H1 (cell line): ENCODE data around the gene SEMA6A. TPM values are rescaled to one million over a fixed set of nuclear protein-coding genes. Genes with fewer than 3 reads are reported as not detected.

ENCODE experiments used
- CTCF ChIA-PET: fragments of 300-600 bp; sonication (Branson Sonifier 250); formaldehyde crosslinking; loops from one replicate; lab custom pipeline; 2021; ENCODE audit not compliant: partially characterized antibody; lab: Charles Lee
- POLR2A ChIA-PET: fragments of 300-600 bp; sonication (Branson Sonifier 250); formaldehyde crosslinking; loops from one replicate; lab custom pipeline; 2021; ENCODE audit warnings: inconsistent platforms; ENCODE audit not compliant: partially characterized antibody; lab: Charles Lee
- DNase-seq, 2 experiments: peaks; one replicate each; pipeline versions ENCODE4 v3.0.0 to v3.0.0-alpha.2; 2010 to 2022; ENCODE audit warnings: low spot score in 2 of 2, low read depth in 1 of 2, mixed read lengths in 1 of 2
- FAIRE-seq: peaks from 2 replicates; lab custom pipeline; 2011; peaks lifted over from hg19 to GRCh38; lab: Jason Lieb, UNC
- H2AFZ ChIP-seq: 2 replicates; pipeline ENCODE4 v1.8.1; 2012; ENCODE audit warnings: low read length, inconsistent platforms
- H2AK5ac ChIP-seq: 2 replicates; pipeline ENCODE4 v1.6.1; 2013; ENCODE audit warnings: low read depth, low read length
- H2BK120ac ChIP-seq: replicated peaks from 2 replicates; pipeline ENCODE3; 2013; ENCODE audit warnings: low read depth, low read length, inconsistent platforms
- H2BK12ac ChIP-seq: 2 replicates; pipeline ENCODE4 v1.6.1; 2013; ENCODE audit warnings: low read depth, low read length
- H2BK15ac ChIP-seq: 2 replicates; pipeline ENCODE4 v1.6.1; 2013; ENCODE audit warnings: low read length
- H2BK20ac ChIP-seq: 2 replicates; pipeline ENCODE4 v1.6.1; 2013; ENCODE audit warnings: low read length
- H2BK5ac ChIP-seq: 2 replicates; pipeline ENCODE4 v1.6.1; 2013; ENCODE audit warnings: low read depth, low read length
- H3K14ac ChIP-seq: 2 replicates; pipeline ENCODE4 v1.6.1; 2013; ENCODE audit warnings: inconsistent platforms; ENCODE audit not compliant: insufficient read length
- H3K18ac ChIP-seq: 2 replicates; pipeline ENCODE4 v1.6.1; 2013; ENCODE audit warnings: low read length; ENCODE audit errors: extremely low read depth
- H3K23ac ChIP-seq: 2 replicates; pipeline ENCODE4 v1.6.1; 2013; ENCODE audit warnings: inconsistent platforms; ENCODE audit not compliant: insufficient read length
- H3K23me2 ChIP-seq: 2 replicates; pipeline ENCODE4 v1.6.1; 2013; ENCODE audit warnings: low read depth, low read length
- H3K27ac ChIP-seq: 2 replicates; pipeline ENCODE4 v1.6.1; 2011; ENCODE audit warnings: low read depth, low read length, inconsistent platforms
- H3K27me3 ChIP-seq, 4 experiments: replicated peaks in 1 of 4; 1 replicate in 1 of 4; 2 replicates in 3 of 4; pipeline versions ENCODE4 v1.6.1 to v1.8.1; 2011 to 2013; ENCODE audit warnings: low read length in 3 of 4, mild to moderate bottlenecking in 3 of 4, inconsistent platforms in 2 of 4, mixed read lengths in 2 of 4, moderate library complexity in 1 of 4; ENCODE audit not compliant: control insufficient read depth in 3 of 4, insufficient read depth in 3 of 4; ENCODE audit errors: extremely low read depth in 1 of 4
- H3K36me3 ChIP-seq, 4 experiments: 2 replicates each; pipeline versions ENCODE4 v1.6.1 to v1.8.1; 2011 to 2013; ENCODE audit warnings: mild to moderate bottlenecking in 4 of 4, low read length in 3 of 4, moderate library complexity in 2 of 4, control low read depth in 1 of 4, inconsistent platforms in 1 of 4; ENCODE audit not compliant: insufficient read depth in 4 of 4, control insufficient read depth in 2 of 4
- H3K4ac ChIP-seq: replicated peaks from 2 replicates; pipeline ENCODE3; 2013; ENCODE audit warnings: low read length, low read depth, mixed read lengths, inconsistent platforms; ENCODE audit not compliant: insufficient read length
- H3K4me1 ChIP-seq, 4 experiments: replicated peaks in 1 of 4; 1 replicate in 1 of 4; 2 replicates in 3 of 4; pipeline versions ENCODE4 v1.6.1 to v1.8.1; 2011 to 2013; ENCODE audit warnings: low read length in 3 of 4, inconsistent platforms in 2 of 4, mixed read lengths in 1 of 4; ENCODE audit not compliant: insufficient read depth in 4 of 4, control insufficient read depth in 3 of 4
- H3K4me2 ChIP-seq, 2 experiments: 2 replicates each; pipeline versions ENCODE4 v1.6.1 to v1.8.1; 2011 to 2013; ENCODE audit warnings: low read depth in 2 of 2, low read length in 2 of 2, control low read depth in 1 of 2, inconsistent platforms in 1 of 2, mild to moderate bottlenecking in 1 of 2; ENCODE audit not compliant: insufficient read depth in 1 of 2
- H3K4me3 ChIP-seq, 4 experiments: fragments of 200-600, 300-600 bp in 1 of 4; sonication (generic), shearing (Covaris generic), sonication (Bioruptor Twin) in 1 of 4; 2 replicates each; pipeline versions ENCODE4 v1.5.1 to v1.8.1; 2011 to 2016; ENCODE audit warnings: low read length in 4 of 4, low read depth in 3 of 4, control low read depth in 2 of 4, inconsistent platforms in 2 of 4, mild to moderate bottlenecking in 2 of 4, mixed read lengths in 1 of 4, moderate library complexity in 1 of 4; ENCODE audit not compliant: insufficient read depth in 2 of 4; ENCODE audit errors: extremely low read depth in 1 of 4
- H3K56ac ChIP-seq: replicated peaks from 2 replicates; pipeline ENCODE3; 2013; ENCODE audit warnings: low read depth, mild to moderate bottlenecking, mixed read lengths, low read length, inconsistent platforms; ENCODE audit not compliant: insufficient read length
- H3K79me1 ChIP-seq: 2 replicates; pipeline ENCODE4 v1.6.1; 2013; ENCODE audit warnings: low read depth, low read length, control low read depth
- H3K79me2 ChIP-seq, 2 experiments: 2 replicates each; pipeline versions ENCODE4 v1.6.1 to v1.8.1; 2012 to 2013; ENCODE audit warnings: low read length in 2 of 2, mild to moderate bottlenecking in 2 of 2, inconsistent platforms in 1 of 2; ENCODE audit not compliant: insufficient read depth in 2 of 2, control insufficient read depth in 1 of 2
- H3K9ac ChIP-seq, 4 experiments: replicated peaks in 1 of 4; 1 replicate in 1 of 4; 2 replicates in 3 of 4; pipeline versions ENCODE4 v1.6.1 to v1.8.1; 2011 to 2013; ENCODE audit warnings: low read depth in 3 of 4, low read length in 3 of 4, control low read depth in 2 of 4, mild to moderate bottlenecking in 2 of 4, moderate library complexity in 2 of 4, inconsistent platforms in 1 of 4; ENCODE audit errors: extremely low read depth in 1 of 4
- H3K9me3 ChIP-seq, 2 experiments: 2 replicates each; pipeline versions ENCODE4 v1.6.1 to v1.8.1; 2012 to 2013; ENCODE audit warnings: mild to moderate bottlenecking in 2 of 2, moderate library complexity in 2 of 2, control low read depth in 1 of 2, inconsistent platforms in 1 of 2, low read depth in 1 of 2, low read length in 1 of 2, mixed read lengths in 1 of 2; ENCODE audit not compliant: insufficient read depth in 2 of 2
- H4K20me1 ChIP-seq, 2 experiments: replicated peaks in 1 of 2; 2 replicates each; pipeline versions ENCODE3 to v1.8.1; 2011 to 2013; ENCODE audit warnings: inconsistent platforms in 2 of 2, low read length in 2 of 2, mild to moderate bottlenecking in 1 of 2; ENCODE audit not compliant: insufficient read depth in 2 of 2, control insufficient read depth in 1 of 2
- H4K5ac ChIP-seq: 2 replicates; pipeline ENCODE4 v1.6.1; 2013; ENCODE audit warnings: low read length, low read depth, mixed read lengths, inconsistent platforms; ENCODE audit not compliant: insufficient read length
- H4K8ac ChIP-seq: 2 replicates; pipeline ENCODE4 v1.8.0; 2013; ENCODE audit warnings: mild to moderate bottlenecking, moderate library complexity, low read length, inconsistent platforms; ENCODE audit not compliant: insufficient read depth; ENCODE audit errors: extremely low read depth
- H4K91ac ChIP-seq: replicated peaks from 2 replicates; pipeline ENCODE3; 2013; ENCODE audit warnings: low read length, mixed read lengths, inconsistent platforms; ENCODE audit not compliant: insufficient read length
- ATF2 ChIP-seq: IDR thresholded peaks from 2 replicates; pipeline ENCODE4 v1.6.1; 2012; ENCODE audit warnings: low read length, inconsistent platforms
- WGBS, 2 experiments: shearing (Covaris generic) in 1 of 2; methylation state at CpG; one replicate each; pipeline versions ENCODE4 v1.1.6 to v1.1.7; 2013 to 2015; ENCODE audit warnings: low lambda C conversion rate in 2 of 2, mixed read lengths in 2 of 2, inconsistent platforms in 1 of 2, low coverage in 1 of 2, missing lambda C conversion rate in 1 of 2; ENCODE audit not compliant: insufficient replicate concordance in 2 of 2, insufficient coverage in 1 of 2, insufficient read length in 1 of 2; ENCODE audit errors: extremely low coverage in 1 of 2, missing lambda C conversion rate in 1 of 2; 5-methylcytosine and 5-hydroxymethylcytosine counted together
- polyA plus RNA-seq, 7 experiments: library from polyadenylated mRNA; depleted of rRNA in 3 of 7; stranded (reverse) in 5 of 7; unstranded in 2 of 7; fragments of >200 nt in 5 of 7; fragments of 200-250 nt in 2 of 7; gene quantifications; 1 replicate in 5 of 7; 2 replicates in 1 of 7; 4 replicates in 1 of 7; pipeline versions ENCODE4 v1.2.1 to v1.2.3, GENCODE V29; 2011 to 2013; ENCODE audit warnings: missing spikeins in 2 of 7, mixed read lengths in 2 of 7
- total RNA-seq: library from RNA; stranded (reverse); fragmentation: NEBNext Ultra II Directional; extraction: Animal tissue kit (Norgen Biotek cat#: 25700); gene quantifications from 2 replicates; pipeline ENCODE4 v1.2.1, GENCODE V29; 2021

Gene SEMA6A
- total and polyA plus RNA-seq, 2 of the 8 experiments (the other 6 are each of a cell fraction or from before 2014, with no cell fraction given) = 78.3 to 277 TPM

GRCh38 chr5:116605310-116606070 is 30.9 kb upstream of the SEMA6A start:
- Histone ChIP-seq H2BK20ac (no peak overlapping the region), H3K14ac (no peak overlapping the region), H3K36me3 (no peaks in the 10 kb centered on the region; a peak in 1 of 8 replicates), H3K27me3 (no peaks in the 10 kb centered on the region), H3K23me2 (no peaks in the 10 kb centered on the region), H3K9me3 (0 out of 4 replicates have a peak, but pooled peaks cover 0 to 2% of the 10 kb centered on the region in 2 experiments), H3K4me2 (no peak overlapping the region; a peak in 1 of 4 replicates), H3K4ac (no peak overlapping the region), H2BK120ac (no peak overlapping the region), H2AK5ac (no peak overlapping the region), H3K79me2 (no peaks in the 10 kb centered on the region), H3K56ac (no peak overlapping the region), H3K23ac (no peak overlapping the region), H4K91ac (no peak overlapping the region), H3K4me3 (no peak overlapping the region), H3K79me1 (no peaks in the 10 kb centered on the region), H3K27ac (no peak overlapping the region), H2BK15ac (no peak overlapping the region), H2BK12ac (no peak overlapping the region), H4K5ac (no peak overlapping the region), H4K20me1 (no peaks in the 10 kb centered on the region), H3K9ac (no peak overlapping the region), H3K4me1 (peaks cover 0 to 5% (median 2%) of the 10 kb centered on the region in 4 experiments; a peak in 2 of 7 replicates), H2AFZ (no peak overlapping the region), H2BK5ac (0 out of 2 replicates have a peak overlapping the region, but pooled peaks have one; percentile 3), H4K8ac (no peak overlapping the region), H3K18ac (no peak overlapping the region; the same call in 1 of the 2 replicates)
- FAIRE-seq (no peak), DNase-seq (no peak)
- no peak for TF ChIP-seq ATF2
- ChIA-PET CTCF (interaction anchor here (1.0 to 1.7 kb wide), 6 partner anchors 12 to 271 kb away, joined by 3 to 5 read pairs (median 4); partner anchors contain the start of gene SEMA6A), POLR2A (no interaction called here)
- 89% methylated on average over 4 of the region's 4 CpGs; no CpG with 5 or more reads in 1 of the 2 experiments for WGBS, 2 experiments
